Measurements from ENCODE around the gene GALNT9. TPM values are rescaled to one million over a fixed set of nuclear protein-coding genes. Genes with fewer than 3 reads are reported as not detected.

The GALNT9 gene
- total RNA-seq, 2 experiments from 2014 or later: not detected

DNA sequence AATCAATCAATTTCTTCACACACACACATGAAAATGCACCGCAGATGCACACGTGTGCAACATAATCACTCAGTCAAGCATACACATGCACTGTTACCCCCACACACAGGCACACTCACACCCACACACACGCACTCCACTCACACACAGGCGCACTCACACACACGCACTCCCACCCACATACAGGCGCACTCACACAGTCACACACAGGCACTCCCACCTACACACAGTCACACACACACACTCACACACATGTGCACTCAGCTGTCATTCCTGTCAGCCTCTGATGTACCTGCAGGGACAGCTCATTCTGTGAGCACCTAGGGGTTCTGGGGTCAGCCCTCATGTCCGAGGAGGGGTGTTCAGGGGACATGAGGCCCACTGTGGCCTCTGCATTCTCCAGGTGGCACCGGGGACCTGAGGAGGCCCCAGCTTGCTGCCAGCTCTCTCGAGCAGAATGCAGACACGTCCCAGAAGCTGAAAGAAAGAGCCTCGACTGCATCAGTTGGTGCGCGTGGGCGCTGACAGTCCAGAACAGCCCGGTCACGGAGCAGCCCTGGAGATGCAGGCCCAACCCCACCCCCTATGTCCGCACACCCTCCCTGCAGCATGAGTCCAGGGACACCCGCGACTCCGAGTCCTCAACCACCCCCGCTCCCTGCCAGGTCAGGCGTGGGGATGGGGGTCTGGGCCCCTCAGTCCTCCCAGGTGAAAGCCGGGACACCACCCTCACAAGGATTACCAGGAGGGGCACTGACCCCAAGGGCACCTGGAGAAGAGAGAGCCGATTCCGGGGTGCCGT lies 115.8 kb downstream of the GALNT9 start:
- H3K4me3 ChIP-seq (ENCODE audit: low read length): no peak overlapping the region
- ChIA-PET CTCF (no interaction called here), POLR2A (no interaction called here)
- TF ChIP-seq CTCF (IDR thresholded peaks at IDR 0.05): no peak
- intact Hi-C loops (cut with DNase I, micrococcal nuclease): no loop called here
- Mint-ChIP-seq H3K4me3 (no peak overlapping the region), H3K9me3 (no peaks in the 10 kb centered on the region), H3K27ac (no peak overlapping the region), H3K36me3 (ENCODE audit: low read depth) (no peaks in the 10 kb centered on the region), H3K4me1 (ENCODE audit: low read depth) (no peaks in the 10 kb centered on the region), H3K27me3 (no peaks in the 10 kb centered on the region)
- no peak for ATAC-seq (ENCODE audit: poor library complexity)
- no peaks in the 10 kb centered on the region for H3K36me3 ChIP-seq (ENCODE audit: insufficient read depth, low read length)
- H3K9me3 ChIP-seq (ENCODE audit: control insufficient read depth in 1 of 2, insufficient read depth in 1 of 2, low read length in 2 of 2): peaks cover 0 to 43% of the 10 kb centered on the region in 2 experiments
- DNase-seq: no peak
- no peaks in the 10 kb centered on the region for H3K27me3 ChIP-seq (ENCODE audit: control insufficient read depth in 1 of 2, insufficient read depth in 2 of 2, low read length in 2 of 2)
- no peak overlapping the region for H3K27ac ChIP-seq (ENCODE audit: low read depth in 1 of 2, low read length in 2 of 2)
- H3K4me1 ChIP-seq (ENCODE audit: insufficient read depth, low read length): peaks cover 11% of the 10 kb centered on the region

DNA sequence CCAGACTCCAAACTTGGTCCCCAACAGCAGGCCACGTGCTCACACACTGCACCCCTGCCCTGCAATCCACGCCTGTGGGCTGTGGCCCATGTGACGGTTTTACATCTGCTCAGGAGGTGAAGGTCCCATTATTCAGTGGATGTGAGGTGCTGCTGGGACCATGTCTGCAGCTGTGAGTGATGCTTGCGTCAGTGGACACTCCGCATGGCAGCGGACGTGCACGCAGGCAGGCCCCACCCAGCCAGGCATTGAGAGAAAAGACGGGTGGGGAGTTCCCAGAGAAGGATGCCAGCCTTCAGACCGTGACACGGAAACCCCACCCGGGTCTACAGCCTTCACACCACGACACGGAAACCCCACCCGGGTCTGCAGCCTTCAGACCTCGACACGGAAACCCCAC lies 117.6 kb downstream of the GALNT9 start:
- peaks cover 5% of the 10 kb centered on the region for H3K27me3 Mint-ChIP-seq
- H3K9me3 ChIP-seq (ENCODE audit: control insufficient read depth in 1 of 2, insufficient read depth in 1 of 2, low read length in 2 of 2): peaks cover 0 to 48% of the 10 kb centered on the region in 2 experiments
- ATAC-seq (ENCODE audit: poor library complexity) (no peak), DNase-seq (peak in 3 of 14 experiments; percentile 53 to 80 (median 56))
- H3K27me3 ChIP-seq (ENCODE audit: control insufficient read depth in 1 of 2, insufficient read depth in 2 of 2, low read length in 2 of 2): peaks cover 0 to 4% of the 10 kb centered on the region in 2 experiments
- H3K27ac Mint-ChIP-seq: no peak overlapping the region
- ChIA-PET POLR2A (no interaction called here), CTCF (no interaction called here)
- intact Hi-C loops (cut with DNase I, micrococcal nuclease): no loop called here
- H3K36me3 Mint-ChIP-seq (ENCODE audit: low read depth): no peaks in the 10 kb centered on the region
- no peak overlapping the region for H3K4me3 Mint-ChIP-seq
- peaks cover 10% of the 10 kb centered on the region for H3K4me1 ChIP-seq (ENCODE audit: insufficient read depth, low read length)
- no peaks in the 10 kb centered on the region for H3K9me3 Mint-ChIP-seq
- no peak overlapping the region for H3K4me3 ChIP-seq (ENCODE audit: low read length)
- H3K36me3 ChIP-seq (ENCODE audit: insufficient read depth, low read length): no peaks in the 10 kb centered on the region
- TF ChIP-seq CTCF (IDR thresholded peaks at IDR 0.05): no peak
- no peak overlapping the region for H3K27ac ChIP-seq (ENCODE audit: low read depth in 1 of 2, low read length in 2 of 2)
- H3K4me1 Mint-ChIP-seq (ENCODE audit: low read depth): no peaks in the 10 kb centered on the region

- Mint-ChIP-seq H3K4me3 (no peak overlapping the region), H3K36me3 (ENCODE audit: low read depth) (no peaks in the 10 kb centered on the region), H3K27ac (no peak overlapping the region), H3K4me1 (ENCODE audit: low read depth) (no peaks in the 10 kb centered on the region), H3K27me3 (peaks cover 6% of the 10 kb centered on the region), H3K9me3 (no peaks in the 10 kb centered on the region)
- intact Hi-C loops (cut with DNase I, micrococcal nuclease): no loop called here
- Histone ChIP-seq H3K36me3 (ENCODE audit: insufficient read depth, low read length) (no peaks in the 10 kb centered on the region), H3K27ac (ENCODE audit: low read depth in 1 of 2, low read length in 2 of 2) (no peak overlapping the region), H3K27me3 (ENCODE audit: control insufficient read depth in 1 of 2, insufficient read depth in 2 of 2, low read length in 2 of 2) (peaks cover under 1 to 4% of the 10 kb centered on the region in 2 experiments), H3K9me3 (ENCODE audit: control insufficient read depth in 1 of 2, insufficient read depth in 1 of 2, low read length in 2 of 2) (peaks cover 0 to 48% of the 10 kb centered on the region in 2 experiments), H3K4me3 (ENCODE audit: low read length) (no peak overlapping the region), H3K4me1 (ENCODE audit: insufficient read depth, low read length) (peaks cover 10% of the 10 kb centered on the region)
- TF ChIP-seq CTCF (IDR thresholded peaks at IDR 0.05): no peak
- no peak for DNase-seq
- CTCF ChIA-PET: no interaction called here
- no peak for ATAC-seq (ENCODE audit: poor library complexity)
- POLR2A ChIA-PET: no interaction called here
These were observed 118.1 kb downstream of the GALNT9 start for GRCh38 chr12:132211326-132211725.

Measured in CD4-positive, alpha-beta T cell (primary cell).